Suppressor macrophage treated with lipopolysaccharide for 4 hours (primary cell): ENCODE results near the gene ZNF516.
A peak's percentile ranks its signal among the peaks of the same experiment; 100 is the strongest.
"Not testable (repeated sequence)": the region's sequence is repeated elsewhere in the genome, so short reads cannot be mapped to it uniquely, and the experiment has no call there.

Experiments
- DNase-seq: peaks from one replicate; pipeline ENCODE4 v3.0.0-alpha.2; 2020

ZNF516 gene

GRCh38 chr18:76488190-76488589, 6.9 kb downstream of the ZNF516 start:
- no peak for DNase-seq

GRCh38 chr18:76487782-76488181, 7.3 kb downstream of the ZNF516 start:
- DNase-seq, result no peak

GRCh38 chr18:76487070-76487469, 8.0 kb downstream of the ZNF516 start:
- no peak for DNase-seq

DNA sequence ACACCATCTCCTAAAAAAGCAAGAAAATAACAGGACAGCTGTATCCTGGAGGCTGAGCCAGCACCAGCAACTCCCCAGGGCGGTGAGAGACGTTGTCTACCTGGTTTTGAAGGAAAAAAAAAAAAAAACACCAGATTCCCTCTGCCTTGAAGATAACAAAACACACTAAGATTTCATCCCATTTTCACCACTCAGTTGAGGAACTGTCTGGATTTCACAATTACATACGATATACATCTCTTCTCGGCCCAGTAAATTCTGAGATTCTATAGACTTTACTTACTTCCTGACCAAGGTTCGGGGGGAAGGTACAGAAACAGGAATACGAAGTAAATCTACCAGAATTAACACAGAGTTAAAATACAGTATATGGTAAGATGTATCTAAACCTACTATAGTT, 8.5 kb downstream of the ZNF516 start:
- DNase-seq, result no peak

DNA sequence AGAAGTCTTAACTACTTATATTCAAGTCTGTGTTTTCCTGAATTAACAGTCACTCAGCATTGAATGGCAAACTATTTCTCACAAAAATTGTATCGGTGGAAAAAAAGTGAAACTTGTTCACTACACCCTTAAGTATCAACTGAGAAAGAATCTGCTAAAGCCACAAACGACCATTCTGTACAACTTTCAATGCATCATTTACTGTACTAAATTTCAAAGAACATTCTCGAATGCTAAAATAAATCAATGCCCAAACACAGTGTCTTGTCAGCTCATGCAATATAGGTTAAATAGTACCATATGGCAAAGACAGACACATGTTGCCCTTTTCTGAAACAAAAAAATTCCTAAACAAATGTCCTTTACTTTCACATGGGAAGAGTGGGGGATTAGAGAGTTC, 9.0 kb downstream of the ZNF516 start:
- no peak for DNase-seq

DNA sequence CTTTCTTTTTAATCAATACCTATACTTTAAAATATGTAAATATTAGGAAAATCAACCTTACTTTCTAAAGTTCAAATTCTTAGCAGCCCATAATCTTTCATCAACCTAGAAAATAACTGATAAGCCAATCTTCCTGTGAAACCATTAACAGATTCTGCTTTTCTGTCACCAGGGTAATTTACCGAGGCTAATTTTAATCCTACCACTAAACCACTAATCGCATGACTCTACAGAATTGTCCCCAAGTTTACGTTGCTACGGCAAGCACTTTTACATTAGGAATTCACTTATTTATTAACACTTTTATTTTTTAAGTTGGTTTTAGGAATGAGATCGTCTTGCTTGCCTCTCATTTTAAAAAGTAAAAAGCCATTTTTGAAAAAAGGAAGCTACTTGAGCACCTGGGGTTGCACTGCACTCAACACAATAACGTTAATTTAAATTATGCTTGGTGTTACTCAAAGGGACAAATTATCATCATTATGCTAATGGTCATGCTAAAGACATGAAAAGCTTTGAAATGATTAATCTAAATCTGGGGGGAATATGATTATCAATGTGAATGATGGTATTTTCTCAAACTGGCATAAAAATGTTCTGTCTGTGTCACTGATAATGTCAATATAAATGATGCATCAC, 10.2 kb downstream of the ZNF516 start:
- DNase-seq, result no peak

DNA sequence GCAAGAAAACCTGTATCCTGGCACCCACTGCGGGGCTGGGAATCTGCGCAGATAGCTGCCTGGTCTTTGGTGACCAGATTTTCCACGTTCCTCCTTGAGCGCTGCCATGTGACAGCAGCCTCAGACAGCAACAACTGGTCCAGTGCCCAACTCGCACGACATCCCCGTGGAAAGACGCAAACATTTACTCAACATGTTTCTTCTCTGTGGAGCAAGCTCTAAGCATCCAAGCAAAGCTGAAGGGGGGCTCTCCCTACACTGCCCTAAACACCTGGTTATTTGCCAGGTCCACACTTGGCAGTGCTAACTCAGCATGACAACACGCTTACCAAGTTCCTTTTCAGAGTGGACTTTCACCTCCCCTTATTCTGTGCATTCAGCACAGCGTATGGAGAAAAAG, 11.3 kb downstream of the ZNF516 start:
- DNase-seq, result no peak

GRCh38 chr18:76482971-76483691, 11.9 kb downstream of the ZNF516 start:
- no peak for DNase-seq

DNA sequence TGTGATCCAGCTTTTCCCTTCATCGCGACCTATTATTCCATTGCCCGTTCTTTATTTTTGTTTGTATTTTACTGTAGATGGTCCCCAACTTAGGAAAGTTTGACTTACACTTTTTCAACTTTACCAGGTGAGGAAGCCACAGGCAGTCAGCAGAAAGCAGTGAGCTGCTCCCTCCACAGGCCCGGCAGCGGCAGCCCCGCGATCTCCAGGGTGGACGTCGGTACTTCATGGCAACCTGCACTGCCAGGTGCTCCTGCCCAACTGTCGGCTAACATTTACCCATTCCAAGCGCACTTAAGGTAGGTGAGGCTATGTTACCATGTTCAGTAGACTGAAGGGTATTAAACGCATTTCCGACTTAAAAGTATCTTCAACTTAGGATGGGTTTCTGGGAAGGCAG, 12.8 kb downstream of the ZNF516 start:
- DNase-seq, result no peak

GRCh38 chr18:76480913-76481312, 14.1 kb downstream of the ZNF516 start:
- no peak for DNase-seq

GRCh38 chr18:76479351-76480238, 15.4 kb downstream of the ZNF516 start:
- DNase-seq, result no peak

GRCh38 chr18:76476665-76477561, 18.1 kb downstream of the ZNF516 start:
- DNase-seq, result peak; percentile 64

- no peak for DNase-seq
Observed at GRCh38 chr18:76475450-76476194, 19.4 kb downstream of the ZNF516 start.

GRCh38 chr18:76474824-76475223, 20.2 kb downstream of the ZNF516 start:
- no peak for DNase-seq

GRCh38 chr18:76473521-76473920, 21.5 kb downstream of the ZNF516 start:
- not testable (repeated sequence) for DNase-seq

DNA sequence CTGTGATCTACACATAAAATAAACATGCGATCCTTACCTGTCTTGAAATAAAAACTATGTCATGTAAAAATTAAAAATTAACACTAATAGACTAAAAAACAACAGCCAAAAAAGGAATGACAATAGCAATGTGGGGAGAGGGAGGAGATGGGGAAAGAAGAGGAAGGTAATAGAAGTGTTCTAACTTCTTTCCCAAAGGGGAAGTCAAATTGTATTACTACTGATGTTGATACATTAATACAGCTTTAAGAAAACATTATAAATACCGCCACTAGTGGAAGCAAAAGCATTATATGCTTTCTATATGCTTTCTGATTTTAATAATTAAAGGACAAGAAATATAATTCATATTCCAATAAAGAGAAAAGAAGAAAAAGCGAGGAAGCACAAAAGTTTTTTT, 22.2 kb downstream of the ZNF516 start:
- no peak for DNase-seq

DNA sequence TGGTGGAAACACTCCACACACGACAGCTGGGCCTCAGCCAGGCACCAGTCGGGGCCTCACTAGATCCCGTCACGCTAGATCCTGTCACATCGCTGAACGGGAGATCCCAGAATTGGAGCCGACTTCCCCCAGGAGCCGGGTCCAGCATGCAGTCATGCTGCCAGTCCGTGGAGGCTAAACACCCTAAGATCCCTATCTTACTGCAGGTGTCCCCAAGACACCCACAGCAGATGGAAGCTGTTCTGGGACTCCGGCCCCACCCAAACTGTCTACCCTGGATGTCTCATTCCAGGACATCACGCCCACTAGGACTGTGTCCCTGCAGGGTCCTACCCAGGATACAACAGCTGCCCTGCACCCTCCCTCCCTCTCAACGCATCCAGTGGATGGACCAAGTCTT, 23.4 kb downstream of the ZNF516 start:
- DNase-seq, result no peak

GRCh38 chr18:76468345-76469304, 26.4 kb downstream of the ZNF516 start:
- peak; percentile 68 for DNase-seq

- peak; percentile 64 for DNase-seq
Observed at GRCh38 chr18:76467371-76468190, 27.5 kb downstream of the ZNF516 start.
